ENCODE results near the gene AQP11.
"Not testable (repeated sequence)": the region's sequence is repeated elsewhere in the genome, so short reads cannot be mapped to it uniquely, and the experiment has no call there.

Gene AQP11

GRCh38 chr11:77589521-77590193 is at the start of gene AQP11:
TSS of gene AQP11 (plus strand) at chr11:77589953. CDS start at chr11:77589993, 40 bp downstream.
- peak; percentile 23 for DNase-seq (ENCODE audit: low read depth)

DNA sequence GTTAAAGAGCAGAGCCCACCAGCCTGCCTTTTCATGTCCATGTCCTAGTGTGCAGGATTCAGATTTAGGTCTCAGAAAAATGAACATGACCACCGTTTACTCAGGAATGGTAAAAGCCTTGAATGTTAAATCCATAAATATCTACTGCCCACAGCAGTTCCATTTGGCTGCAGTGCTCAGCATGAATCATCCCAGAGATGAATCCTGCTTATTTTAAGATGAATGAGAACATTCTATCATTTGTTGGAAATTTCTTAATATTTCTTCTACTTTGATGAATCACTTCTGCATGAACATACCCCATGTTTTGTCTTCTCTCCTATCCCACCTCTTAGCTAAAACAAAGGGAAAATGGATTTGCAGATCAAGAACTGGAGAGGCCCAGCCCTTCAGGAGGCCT is 47.5 kb upstream of the AQP11 start:
- DNase-seq (ENCODE audit: low read depth), result no peak

DNA sequence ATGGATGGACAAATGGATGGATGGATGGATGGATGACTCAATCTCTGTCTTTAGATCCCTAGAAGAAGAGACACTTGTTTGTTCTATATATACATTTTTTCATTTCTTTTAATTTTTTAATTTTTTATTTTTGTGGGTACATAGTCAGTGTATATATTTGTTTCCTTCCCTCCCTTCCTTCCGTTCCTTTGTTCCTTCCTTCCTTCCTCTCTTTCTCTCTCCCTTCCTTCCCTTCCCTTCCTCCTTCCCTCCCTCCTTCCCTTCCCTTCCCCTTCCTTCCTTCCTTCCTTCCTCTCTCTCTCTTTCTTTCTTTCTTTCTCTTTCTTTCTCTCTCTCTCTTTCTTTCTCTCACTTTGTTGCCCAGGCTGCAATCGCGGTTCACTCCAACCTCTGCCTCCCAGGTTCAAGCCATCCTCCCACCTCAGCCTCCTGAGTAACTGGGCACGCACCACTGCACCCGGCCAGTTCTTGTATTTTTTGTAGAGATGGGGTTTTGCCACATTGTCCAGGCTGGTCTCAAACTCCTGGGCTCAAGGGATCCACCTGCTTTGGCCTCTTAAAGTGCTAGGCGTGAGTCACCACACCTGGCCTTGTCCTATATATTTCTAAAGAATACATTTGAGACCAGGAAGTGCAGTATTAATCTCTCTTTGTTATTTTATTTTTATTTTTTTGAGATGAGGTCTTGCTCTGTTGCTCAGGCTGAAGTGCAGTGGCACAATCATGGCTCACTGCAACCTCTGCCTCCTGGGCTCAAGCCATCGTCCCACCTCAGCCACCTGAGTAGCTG is 42.5 kb upstream of the AQP11 start:
- DNase-seq (ENCODE audit: low read depth), result no peak

DNA sequence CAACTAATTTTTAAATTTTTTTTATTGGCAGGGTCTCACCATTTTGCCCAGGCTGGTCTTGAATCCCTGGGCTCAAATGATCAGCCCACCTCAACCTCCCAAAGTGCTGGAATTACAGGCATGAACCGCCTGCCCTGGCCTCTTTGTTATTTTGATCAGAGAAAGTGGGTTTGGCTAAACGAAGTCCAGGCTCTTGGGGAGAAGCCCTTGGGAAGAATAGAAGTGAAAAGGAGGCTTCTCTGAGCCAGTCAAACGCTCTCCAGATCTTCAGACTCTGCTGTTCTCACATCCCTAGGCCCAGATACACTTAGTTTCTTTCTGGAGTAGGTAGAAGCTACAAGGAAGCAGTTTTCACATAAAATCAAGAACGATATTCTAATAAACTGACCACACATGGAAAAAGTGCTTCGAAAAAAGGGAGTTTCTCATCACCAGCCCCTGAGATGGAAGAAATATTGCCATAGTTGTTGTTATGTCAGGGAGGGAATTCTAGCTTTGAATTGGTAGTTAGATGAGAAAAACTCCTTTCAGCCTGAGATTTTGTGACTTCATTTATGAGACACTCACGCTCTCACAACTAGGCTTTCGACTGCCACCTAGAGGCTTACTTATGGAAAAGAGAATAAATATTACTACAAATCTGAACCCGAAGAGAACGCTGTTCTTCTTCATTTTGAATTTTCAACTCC is 41.7 kb upstream of the AQP11 start:
- no peak for DNase-seq (ENCODE audit: low read depth)

- DNase-seq (ENCODE audit: low read depth), result no peak
Measured at GRCh38 chr11:77548552-77549445, 41.0 kb upstream of the AQP11 start.

DNA sequence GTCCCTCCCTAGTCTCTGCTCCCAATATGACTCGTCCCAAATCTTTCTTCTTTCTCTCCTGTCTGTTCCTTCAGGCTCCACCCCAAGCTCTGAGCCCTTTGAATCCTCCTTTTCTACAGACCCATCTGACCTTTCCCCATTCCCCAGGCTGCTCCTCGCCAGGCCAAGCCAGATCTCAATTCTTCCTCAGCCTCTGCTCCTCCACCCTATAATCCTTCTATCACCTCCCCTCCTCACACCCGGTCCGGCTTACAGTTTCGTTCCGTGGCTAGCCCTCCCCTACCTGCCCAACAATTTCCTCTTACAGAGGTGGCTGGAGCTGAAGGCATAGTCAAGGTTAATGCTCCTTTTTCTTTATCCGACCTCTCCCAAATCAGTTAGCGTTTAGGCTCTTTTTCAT is 38.3 kb upstream of the AQP11 start:
- not testable (repeated sequence) for DNase-seq (ENCODE audit: low read depth)

GRCh38 chr11:77557553-77557952 is 32.2 kb upstream of the AQP11 start:
- no peak for DNase-seq (ENCODE audit: low read depth)

GRCh38 chr11:77558380-77558779 is 31.4 kb upstream of the AQP11 start:
- no peak for DNase-seq (ENCODE audit: low read depth)

- no peak for DNase-seq (ENCODE audit: low read depth)
Measured at GRCh38 chr11:77559686-77560401, 29.9 kb upstream of the AQP11 start.

GRCh38 chr11:77560605-77561004 is 29.1 kb upstream of the AQP11 start:
- DNase-seq (ENCODE audit: low read depth), result no peak

DNA sequence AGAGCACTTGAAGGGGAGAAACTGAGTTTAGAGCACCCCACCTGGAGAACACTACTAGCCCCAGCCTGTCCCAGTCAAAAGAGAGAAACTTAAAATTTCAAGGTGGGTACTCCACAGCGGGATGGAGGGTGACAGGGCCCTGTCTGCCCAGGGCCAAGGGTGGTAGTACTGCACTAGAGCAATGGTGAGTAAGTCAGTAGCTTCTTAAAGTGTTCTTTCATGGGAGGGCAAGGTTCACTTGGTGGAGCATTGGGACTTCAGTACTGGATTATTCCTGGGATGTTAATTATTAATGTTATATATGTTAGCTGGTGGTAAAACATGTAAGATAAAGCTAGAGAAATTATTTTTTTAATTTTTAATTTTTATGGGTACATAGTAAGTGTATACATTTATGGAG is 28.5 kb upstream of the AQP11 start:
- DNase-seq (ENCODE audit: low read depth), result no peak

DNA sequence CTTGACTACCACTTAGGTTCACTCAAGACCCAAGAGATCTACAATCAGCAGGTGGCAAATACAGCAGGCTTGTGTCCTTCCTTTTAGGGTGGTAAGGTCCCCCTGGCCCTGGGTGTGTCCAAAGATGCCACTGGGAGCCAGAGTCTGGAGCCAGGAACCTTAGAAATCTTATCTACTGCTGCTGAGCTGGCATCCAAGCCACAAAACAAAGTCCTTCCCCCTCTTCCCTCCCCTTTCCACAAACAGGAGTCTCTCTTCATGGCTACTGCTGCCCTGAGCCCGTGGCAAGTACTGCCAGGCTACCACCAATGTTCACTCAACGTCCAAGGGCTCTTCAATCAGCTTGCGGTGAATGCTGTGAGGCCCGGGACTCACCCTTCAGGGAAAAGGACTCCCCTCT is 21.4 kb upstream of the AQP11 start:
- no peak for DNase-seq (ENCODE audit: low read depth)

GRCh38 chr11:77568916-77569675 is 20.7 kb upstream of the AQP11 start:
- no peak for DNase-seq (ENCODE audit: low read depth)

DNA sequence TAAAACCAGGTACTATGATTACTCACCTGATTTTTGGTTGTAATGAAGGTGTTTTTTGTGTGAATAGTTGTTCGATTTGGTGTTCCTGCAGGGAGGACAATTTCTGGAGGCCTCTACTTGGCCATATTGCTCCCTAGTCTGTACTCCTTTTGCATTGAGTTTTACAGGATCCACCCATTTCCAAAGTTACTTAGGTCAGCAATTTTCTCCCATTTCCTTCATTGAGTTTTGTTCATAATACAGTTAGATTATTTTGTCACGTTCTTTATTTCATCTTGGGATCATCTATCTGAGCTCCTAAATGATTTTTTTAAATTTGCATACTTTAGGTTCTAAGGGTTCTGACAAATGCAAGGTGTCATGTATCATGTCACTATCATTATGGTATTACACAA is 20.1 kb upstream of the AQP11 start:
- no peak for DNase-seq (ENCODE audit: low read depth)

DNA sequence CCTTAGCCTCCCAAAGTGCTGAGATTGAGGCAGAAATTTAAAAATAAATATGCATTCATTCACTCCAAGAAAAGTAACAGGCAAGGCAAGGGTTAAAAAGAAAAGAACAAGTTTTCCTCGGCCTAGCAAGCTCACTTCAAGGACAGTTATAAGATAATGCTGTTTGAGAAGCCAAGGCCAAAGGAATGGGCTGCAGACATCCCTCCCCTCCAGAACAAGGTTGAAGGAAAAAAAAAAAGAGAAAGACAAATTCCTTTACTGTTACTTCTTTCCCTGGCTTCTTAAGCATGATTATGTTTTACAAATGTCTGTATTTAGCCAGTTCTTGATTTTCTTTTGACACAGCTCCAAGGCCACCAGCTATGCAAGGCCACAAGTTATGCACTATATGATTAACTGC is 18.9 kb upstream of the AQP11 start:
- DNase-seq (ENCODE audit: low read depth), result not testable (repeated sequence)

DNA sequence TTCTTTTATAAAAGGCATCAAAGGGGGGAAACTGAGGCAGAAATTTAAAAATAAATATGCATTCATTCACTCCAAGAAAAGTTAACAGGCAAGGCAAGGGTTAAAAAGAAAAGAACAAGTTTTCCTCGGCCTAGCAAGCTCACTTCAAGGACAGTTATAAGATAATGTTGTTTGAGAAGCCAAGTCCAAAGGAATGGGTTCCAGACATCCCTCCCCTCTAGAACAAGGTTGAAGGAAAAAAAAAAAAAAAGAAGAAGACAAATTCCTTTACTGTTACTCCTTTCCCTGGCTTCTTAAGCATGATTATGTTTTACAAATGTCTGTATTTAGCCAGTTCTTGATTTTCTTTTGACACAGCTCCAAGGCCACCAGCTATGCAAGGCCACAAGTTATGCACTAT is 14.3 kb upstream of the AQP11 start:
- not testable (repeated sequence) for DNase-seq (ENCODE audit: low read depth)

- DNase-seq (ENCODE audit: low read depth), result no peak
Measured at GRCh38 chr11:77580712-77581337, 8.9 kb upstream of the AQP11 start.

- no peak for DNase-seq (ENCODE audit: low read depth)
Measured at GRCh38 chr11:77589181-77589520, 602 bp upstream of the AQP11 start.

DNA sequence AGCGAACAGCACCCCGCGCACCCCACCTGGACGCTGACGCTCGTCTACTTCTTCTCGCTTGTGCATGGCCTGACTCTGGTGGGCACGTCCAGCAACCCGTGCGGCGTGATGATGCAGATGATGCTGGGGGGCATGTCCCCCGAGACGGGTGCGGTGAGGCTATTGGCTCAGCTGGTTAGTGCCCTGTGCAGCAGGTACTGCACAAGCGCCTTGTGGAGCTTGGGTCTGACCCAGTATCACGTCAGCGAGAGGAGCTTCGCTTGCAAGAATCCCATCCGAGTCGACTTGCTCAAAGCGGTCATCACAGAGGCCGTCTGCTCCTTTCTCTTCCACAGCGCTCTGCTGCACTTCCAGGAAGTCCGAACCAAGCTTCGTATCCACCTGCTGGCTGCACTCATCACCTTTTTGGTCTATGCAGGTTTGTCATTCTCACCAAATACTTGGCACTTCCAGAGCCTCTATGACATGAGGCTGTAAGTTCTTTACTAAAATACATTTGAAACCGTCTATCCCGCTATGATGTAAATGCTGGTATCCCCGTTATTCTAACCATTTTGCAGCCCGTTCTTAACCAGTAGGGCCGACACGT is 535 bp downstream of the AQP11 start:
- no peak for DNase-seq (ENCODE audit: low read depth)

DNA sequence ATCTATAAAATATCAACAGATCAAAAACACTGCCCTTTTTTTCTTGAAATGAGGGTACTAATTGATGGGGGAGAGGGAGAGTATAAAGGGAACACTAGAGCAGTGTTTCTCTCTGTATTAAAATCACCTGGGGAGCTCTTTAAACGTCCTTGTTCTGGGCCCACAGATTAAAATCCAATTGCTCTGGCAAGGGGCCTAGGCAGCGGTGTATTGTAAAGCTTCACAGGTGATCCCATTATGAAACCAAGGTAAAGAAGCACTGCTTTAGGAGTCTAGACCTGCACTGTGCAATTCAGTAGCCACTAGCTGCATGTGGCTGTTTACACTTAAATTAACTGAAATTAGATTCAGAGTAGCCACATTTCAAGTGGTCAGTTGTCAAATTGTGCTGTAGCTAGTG is 3.0 kb downstream of the AQP11 start:
- DNase-seq (ENCODE audit: low read depth), result no peak
